ENCODE data around the gene GATB.

GATB gene

DNA sequence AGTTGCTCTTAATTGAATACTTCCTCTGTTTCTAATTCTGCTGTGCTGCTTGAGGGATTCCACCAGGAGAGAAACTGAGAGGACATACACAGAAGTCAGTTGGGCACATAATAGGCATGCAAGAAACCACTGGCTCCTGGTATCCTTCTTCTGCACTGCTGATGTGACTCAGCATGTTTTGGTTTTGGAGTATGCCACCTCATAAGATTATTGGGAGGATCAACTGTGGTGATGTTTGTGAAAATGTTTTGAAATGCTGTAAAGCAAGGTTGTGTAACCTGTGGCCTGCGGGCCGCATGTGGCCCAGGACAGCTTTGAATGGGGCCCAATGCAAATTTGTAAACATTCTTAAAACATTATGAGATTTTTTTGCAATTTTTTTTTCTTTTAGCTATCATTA, 119.6 kb downstream of the GATB start:
- DNase-seq: no peak

GRCh38 chr4:151640381-151640780, 120.4 kb downstream of the GATB start:
- DNase-seq: no peak

DNA sequence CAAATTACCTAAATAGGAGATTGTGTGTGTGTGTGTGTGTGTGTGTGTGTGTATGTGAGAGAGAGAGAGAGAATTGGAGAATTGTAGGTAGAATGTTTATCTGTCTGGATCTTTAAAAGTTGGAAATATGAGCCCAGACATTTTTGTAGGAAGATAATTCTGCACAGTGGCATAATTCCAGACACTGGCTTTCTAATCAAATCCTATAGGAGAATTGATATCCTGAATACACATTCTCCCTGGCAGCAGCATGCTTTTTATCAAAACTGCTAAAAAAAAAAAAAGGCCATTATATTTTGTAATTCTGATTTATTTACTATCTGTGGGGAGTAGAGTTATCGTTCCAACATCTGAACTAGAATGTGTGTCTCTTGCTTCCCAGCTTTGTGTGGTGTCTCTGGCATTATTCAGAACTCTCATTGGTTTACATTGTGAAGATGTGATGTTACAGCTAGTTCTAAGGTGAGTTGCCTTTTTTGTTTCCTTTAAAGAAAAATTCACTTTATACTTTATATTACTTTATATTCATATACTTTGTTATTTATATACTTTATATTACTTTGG, 122.4 kb downstream of the GATB start:
- no peak for DNase-seq

DNA sequence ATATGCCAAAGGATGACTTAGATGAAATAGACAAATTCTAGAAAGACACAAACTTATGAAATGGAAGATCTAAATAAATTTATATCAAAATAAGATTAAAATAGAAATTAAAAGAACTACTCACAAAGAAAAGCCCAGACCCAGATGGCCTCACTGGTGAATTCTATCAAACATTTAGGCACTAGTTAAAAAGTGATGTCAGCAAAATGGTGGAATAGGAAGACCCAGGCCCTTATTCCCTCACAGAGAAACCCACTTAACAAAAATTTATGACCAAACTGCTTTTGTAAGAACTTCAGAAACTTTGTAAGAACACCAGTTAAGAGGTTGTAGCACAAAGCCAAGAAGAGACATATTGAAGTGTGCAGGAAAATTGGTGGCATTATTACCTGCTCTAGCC, 129.5 kb downstream of the GATB start:
- DNase-seq: no peak

- no peak for DNase-seq
These were observed 131.6 kb downstream of the GATB start for GRCh38 chr4:151629097-151629783.

DNA sequence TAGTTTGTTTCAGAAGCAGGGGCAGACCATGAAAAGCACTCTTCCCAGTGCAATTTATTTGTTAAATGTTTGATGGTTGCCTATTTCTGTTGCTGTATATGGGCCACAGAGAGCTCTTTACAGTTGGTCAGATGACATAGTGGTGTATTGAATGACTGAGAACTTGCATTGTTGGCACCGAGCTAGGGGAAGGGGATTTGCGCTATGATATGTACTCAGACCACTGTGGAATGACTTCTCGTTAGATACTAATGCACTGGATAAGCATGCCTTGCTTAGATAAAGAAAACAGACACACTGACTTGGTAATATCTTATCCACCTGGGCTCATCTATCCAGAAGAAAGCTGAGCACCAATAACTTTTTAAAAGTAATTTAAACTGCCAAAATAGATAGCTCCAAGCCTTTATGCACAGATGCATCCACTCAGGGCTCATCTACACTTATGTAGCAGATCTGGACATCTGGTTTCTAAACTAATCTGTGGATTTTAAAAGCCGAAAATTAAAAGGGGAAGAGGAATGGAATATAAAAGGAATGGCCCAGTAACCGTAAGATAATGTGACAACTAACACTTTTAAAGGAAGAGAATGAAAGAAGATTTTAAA, 132.7 kb downstream of the GATB start:
- DNase-seq: no peak

- DNase-seq: no peak
These were observed 133.3 kb downstream of the GATB start for GRCh38 chr4:151627491-151627890.

DNA sequence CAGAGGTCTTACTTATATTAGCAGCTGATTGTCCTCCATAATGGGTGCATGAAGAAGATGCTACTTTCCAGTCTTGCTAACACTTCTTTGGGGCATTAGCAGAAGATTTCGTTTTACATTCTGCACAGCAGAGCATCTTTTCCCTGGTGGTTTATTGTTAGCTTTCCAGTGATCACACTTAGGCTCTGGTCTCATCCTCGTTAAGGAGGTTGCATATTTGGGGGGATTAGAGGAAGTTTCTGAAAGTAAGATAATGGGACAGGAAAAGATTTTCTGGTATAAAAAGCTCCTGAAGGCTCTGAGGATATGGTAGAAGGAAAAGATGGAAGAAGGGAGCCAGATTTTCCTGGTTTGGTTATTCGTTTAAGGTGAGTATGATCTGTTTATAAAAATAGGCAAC, 134.1 kb downstream of the GATB start:
- DNase-seq: no peak

DNA sequence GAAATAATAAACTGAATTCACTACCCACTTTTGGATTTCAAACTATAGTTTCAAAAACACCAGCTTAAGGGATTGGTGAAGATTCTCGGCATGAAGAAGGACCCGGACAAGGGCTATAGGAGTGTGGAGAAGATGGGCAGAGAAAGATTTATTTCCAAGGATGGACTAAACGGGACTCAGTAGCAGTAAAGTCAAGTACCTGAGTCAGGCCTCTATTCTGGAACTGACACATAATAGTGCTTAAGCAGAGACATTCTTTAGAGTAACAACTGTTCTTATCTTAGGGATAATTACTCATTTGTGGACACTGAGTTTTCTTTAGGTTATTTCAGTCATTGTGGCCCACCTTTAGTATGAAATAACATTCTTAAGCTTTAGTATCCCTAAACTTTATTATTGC, 134.6 kb downstream of the GATB start:
- no peak for DNase-seq

DNA sequence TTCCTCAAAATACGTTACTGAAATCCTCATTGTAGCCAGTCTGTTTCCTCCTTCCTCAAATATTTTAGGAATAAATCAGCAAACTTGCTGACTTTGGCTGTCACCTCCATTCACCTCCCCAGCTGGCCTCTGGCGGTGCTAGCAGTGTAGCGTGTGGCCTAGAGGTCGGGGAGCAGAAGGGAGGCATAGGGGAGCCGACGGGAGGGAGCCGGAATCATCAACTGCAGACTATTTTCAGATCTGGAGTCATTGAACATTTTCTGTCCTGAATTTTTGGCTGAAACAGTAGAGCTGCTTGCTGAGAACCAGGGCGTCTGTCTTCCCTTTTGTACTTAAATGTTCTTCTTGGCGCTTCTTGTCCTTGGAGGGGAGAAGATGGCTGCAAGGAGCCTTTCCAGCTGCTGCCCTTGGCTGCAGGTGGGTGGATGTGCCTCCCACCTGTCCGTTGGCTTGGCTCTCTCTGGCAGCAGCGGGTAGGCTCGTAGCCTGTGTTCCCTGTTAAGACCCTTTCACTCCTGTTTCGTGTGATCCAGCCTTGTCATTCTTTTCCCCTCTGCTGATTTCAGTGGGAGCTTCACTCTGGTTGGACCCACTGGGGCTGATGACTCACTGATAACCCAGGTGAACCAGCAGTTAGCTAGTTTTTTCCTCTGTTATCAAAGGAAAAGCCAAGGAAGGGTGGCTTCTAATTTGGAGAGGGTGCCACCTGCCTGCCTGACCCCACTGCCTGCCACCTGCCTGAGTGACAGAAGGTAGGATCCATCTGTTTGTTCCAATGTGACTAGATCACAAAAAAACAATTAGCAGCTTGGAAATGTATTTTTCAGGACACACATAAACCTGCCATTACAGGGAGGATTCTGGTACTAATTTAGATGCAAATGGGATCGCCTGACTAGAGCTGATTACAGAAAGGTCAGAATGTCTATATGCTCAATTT, 135.9 kb downstream of the GATB start:
- peak; percentile 23 for DNase-seq

Data from kidney glomerular epithelial cell (primary cell).